IMR-90 (cell line): ENCODE data around the gene PRSS58. TPM values are rescaled to one million over a fixed set of nuclear protein-coding genes. Genes with fewer than 3 reads are reported as not detected.

ENCODE experiments used
- ATAC-seq: fragments of 200-7000 bp; cut with Tn5 transposase; 2 replicates; pipeline ENCODE4 v1.9.1; 2020; ENCODE audit warnings: low read depth, mild to moderate bottlenecking, moderate library complexity
- BruUV-seq: library from RNA; stranded (reverse); fragments of 400-500 nt; replicated peaks from 2 replicates; lab custom pipeline; 2021; lab: Mats Ljungman, UMichigan
- CTCF ChIA-PET: fragments of 300-600 bp; formaldehyde crosslinking; extraction: SDS; loops from one replicate; lab custom pipeline; 2021; ENCODE audit warnings: antibody characterized with exemption; lab: Yijun Ruan, JAX
- POLR2A ChIA-PET: fragments of 300-600 bp; sonication (Branson Sonifier 250); formaldehyde crosslinking; loops from one replicate; lab custom pipeline; 2022; ENCODE audit warnings: antibody characterized with exemption; ENCODE audit not compliant: unreplicated experiment; lab: Charles Lee
- DNase-seq: peaks from one replicate; pipeline ENCODE4 v3.0.0; 2013
- H2AFZ ChIP-seq: replicated peaks from 2 replicates; pipeline ENCODE3; 2013; ENCODE audit warnings: low read length, mild to moderate bottlenecking; ENCODE audit not compliant: poor library complexity
- H2AK5ac ChIP-seq: 2 replicates; pipeline ENCODE4 v1.6.1; 2013; ENCODE audit warnings: low read depth, low read length, inconsistent platforms
- H2AK9ac ChIP-seq: replicated peaks from 2 replicates; pipeline ENCODE3; 2013; ENCODE audit warnings: mild to moderate bottlenecking, low read depth, low read length, moderate library complexity; ENCODE audit not compliant: poor library complexity
- H2BK120ac ChIP-seq: 2 replicates; pipeline ENCODE4 v1.6.1; 2013; ENCODE audit warnings: low read depth, low read length, inconsistent platforms
- H2BK15ac ChIP-seq: 3 replicates; pipeline ENCODE4 v1.6.1; 2013; ENCODE audit warnings: low read depth, low read length, inconsistent platforms
- H2BK20ac ChIP-seq: 2 replicates; pipeline ENCODE4 v1.6.1; 2013; ENCODE audit warnings: low read depth, mild to moderate bottlenecking, inconsistent platforms, low read length, moderate library complexity
- H2BK5ac ChIP-seq: 2 replicates; pipeline ENCODE4 v1.6.1; 2013; ENCODE audit warnings: mild to moderate bottlenecking, low read depth, low read length, inconsistent platforms; ENCODE audit not compliant: poor library complexity, severe bottlenecking
- H3K14ac ChIP-seq: replicated peaks from 2 replicates; pipeline ENCODE4 v1.6.1; 2013; ENCODE audit warnings: low read depth, low read length, inconsistent platforms
- H3K18ac ChIP-seq: 2 replicates; pipeline ENCODE4 v1.6.1; 2013; ENCODE audit warnings: low read depth, low read length, control low read depth
- H3K23ac ChIP-seq: 2 replicates; pipeline ENCODE4 v1.6.1; 2013; ENCODE audit warnings: low read depth, low read length, inconsistent platforms
- H3K27ac ChIP-seq: 2 replicates; pipeline ENCODE4 v1.5.1; 2013; ENCODE audit warnings: mild to moderate bottlenecking, control low read depth, low read length; ENCODE audit not compliant: insufficient read depth
- H3K27me3 ChIP-seq: 2 replicates; pipeline ENCODE4 v1.6.1; 2013; ENCODE audit warnings: low read length; ENCODE audit not compliant: control insufficient read depth, insufficient read depth
- H3K36me3 ChIP-seq: 2 replicates; pipeline ENCODE4 v1.6.1; 2013; ENCODE audit warnings: low read length, mixed read lengths; ENCODE audit not compliant: control insufficient read depth, insufficient read depth
- H3K4ac ChIP-seq: 2 replicates; pipeline ENCODE4 v1.6.1; 2013; ENCODE audit warnings: low read depth, low read length, inconsistent platforms
- H3K4me1 ChIP-seq: 2 replicates; pipeline ENCODE4 v1.6.1; 2013; ENCODE audit warnings: low read length, mixed read lengths; ENCODE audit not compliant: control insufficient read depth, insufficient read depth
- H3K4me2 ChIP-seq: 2 replicates; pipeline ENCODE4 v1.6.1; 2013; ENCODE audit warnings: low read depth, mild to moderate bottlenecking, control low read depth, low read length, moderate library complexity
- H3K4me3 ChIP-seq: 2 replicates; pipeline ENCODE4 v1.5.1; 2013; ENCODE audit warnings: low read depth, mild to moderate bottlenecking, control low read depth, low read length, moderate library complexity; ENCODE audit not compliant: insufficient read depth
- H3K56ac ChIP-seq: 2 replicates; pipeline ENCODE4 v1.6.1; 2013; ENCODE audit warnings: low read length, inconsistent platforms; ENCODE audit not compliant: insufficient read depth; ENCODE audit errors: extremely low read depth
- H3K79me1 ChIP-seq, 2 experiments: 2 replicates each; pipeline ENCODE4 v1.6.1; 2013; ENCODE audit warnings: low read length in 2 of 2, inconsistent platforms in 1 of 2, low read depth in 1 of 2
- H3K9ac ChIP-seq: 2 replicates; pipeline ENCODE4 v1.6.1; 2013; ENCODE audit warnings: low read depth, low read length, control low read depth
- H3K9me1 ChIP-seq: 2 replicates; pipeline ENCODE4 v1.6.1; 2013; ENCODE audit warnings: low read length, inconsistent platforms; ENCODE audit not compliant: insufficient read depth
- H3K9me3 ChIP-seq: 2 replicates; pipeline ENCODE4 v1.6.1; 2013; ENCODE audit warnings: low read length; ENCODE audit not compliant: control insufficient read depth, insufficient read depth
- H4K20me1 ChIP-seq: 2 replicates; pipeline ENCODE4 v1.6.1; 2013; ENCODE audit warnings: low read length, inconsistent platforms; ENCODE audit not compliant: insufficient read depth
- H4K5ac ChIP-seq: 2 replicates; pipeline ENCODE4 v1.6.1; 2013; ENCODE audit warnings: mild to moderate bottlenecking, low read depth, low read length, control low read depth
- H4K8ac ChIP-seq, 2 experiments: 2 replicates each; pipeline ENCODE4 v1.6.1; 2013; ENCODE audit warnings: low read depth in 2 of 2, low read length in 2 of 2, control low read depth in 1 of 2, inconsistent platforms in 1 of 2
- H4K91ac ChIP-seq: 2 replicates; pipeline ENCODE4 v1.6.1; 2013; ENCODE audit warnings: low read depth, low read length, inconsistent platforms; ENCODE audit not compliant: insufficient read depth
- BHLHE40 ChIP-seq: fragments of 150-350 bp; IDR thresholded peaks from 2 replicates; pipeline ENCODE4 v1.6.1; 2016; ENCODE audit warnings: mild to moderate bottlenecking, low read depth, low read length
- CHD1 ChIP-seq: IDR thresholded peaks from 2 replicates; pipeline ENCODE4 v1.6.1; 2012; ENCODE audit warnings: low read depth, low read length, improper control_type of control experiment
- MAZ ChIP-seq: IDR thresholded peaks from 2 replicates; pipeline ENCODE4 v1.6.1; 2012; ENCODE audit warnings: low read depth, mild to moderate bottlenecking, low read length, improper control_type of control experiment, moderate library complexity, borderline replicate concordance
- WGBS, 2 experiments: methylation state at CpG; one replicate each; pipeline versions ENCODE4 v1.1.5 to v1.1.7; 2013; ENCODE audit warnings: missing lambda C conversion rate in 2 of 2; ENCODE audit not compliant: insufficient read length in 1 of 2; ENCODE audit errors: extremely low coverage in 2 of 2; 5-methylcytosine and 5-hydroxymethylcytosine counted together
- dilution Hi-C: fragments of 300-500 bp; cut with HindIII; formaldehyde crosslinking; loops from one replicate; pipeline ENCODE4 v1.14.3; 2018; ENCODE audit warnings: low sequenced_read_pairs; ENCODE audit not compliant: unreplicated experiment
- in situ Hi-C: fragments of 300-500 bp; cut with MboI; formaldehyde crosslinking; loops from 3 replicates; pipeline ENCODE4 v1.14.3; 2019; ENCODE audit warnings: low sequenced_read_pairs, inconsistent platforms, mixed read lengths
- intact Hi-C: fragments of 100-400 bp; cut with micrococcal nuclease; formaldehyde crosslinking; loops from 2 replicates; pipeline ENCODE4 v1.10.0; 2022
- polyA plus RNA-seq, 3 experiments: library from polyadenylated mRNA; depleted of rRNA; stranded (reverse); fragments of >200 nt; gene quantifications; 2 replicates each; pipeline ENCODE4 v1.2.3, GENCODE V29; 2012; ENCODE audit warnings: low replicate concordance in 1 of 3
- total RNA-seq: library from RNA; depleted of rRNA; stranded (reverse); fragments of >200 nt; gene quantifications from 2 replicates; pipeline ENCODE4 v1.2.3, GENCODE V29; 2012

PRSS58 gene
- total and polyA plus RNA-seq, 2 of the 4 experiments (the other 2 are of a cell fraction): not detected

GRCh38 chr7:142301299-142301698, 43.4 kb upstream of the PRSS58 start:
- H3K9me3 ChIP-seq: peaks cover 2% of the 10 kb centered on the region; the same call in 1 of the 2 replicates
- no peak overlapping the region for H4K5ac ChIP-seq
- H3K9ac ChIP-seq: no peak overlapping the region
- intact Hi-C loops (no loop called here), in situ Hi-C loops (no loop called here), dilution Hi-C loops (no loop called here)
- no peak overlapping the region for H2AK5ac ChIP-seq
- no peak overlapping the region for H3K23ac ChIP-seq
- WGBS, 2 experiments: no CpG with 5 or more reads among the region's 3 CpGs
- H3K4me2 ChIP-seq: no peak overlapping the region
- H3K27ac ChIP-seq: no peak overlapping the region
- no peak overlapping the region for H3K4me3 ChIP-seq
- no peak overlapping the region for H2AK9ac ChIP-seq
- POLR2A ChIA-PET: no interaction called here
- no peaks in the 10 kb centered on the region for H3K9me1 ChIP-seq
- no peak overlapping the region for H3K56ac ChIP-seq
- H4K20me1 ChIP-seq: no peaks in the 10 kb centered on the region
- no TSS peak for BruUV-seq
- no peak for ATAC-seq
- H2BK120ac ChIP-seq: no peak overlapping the region
- H3K36me3 ChIP-seq: no peaks in the 10 kb centered on the region
- H3K14ac ChIP-seq: no peak overlapping the region
- no peak overlapping the region for H4K91ac ChIP-seq
- no peak overlapping the region for H2BK5ac ChIP-seq
- no peak overlapping the region for H2BK20ac ChIP-seq
- no peak for DNase-seq
- no peak overlapping the region for H3K4ac ChIP-seq
- no peak overlapping the region for H3K18ac ChIP-seq
- no peak overlapping the region for H4K8ac ChIP-seq
- TF ChIP-seq MAZ: no peak
- no peak for TF ChIP-seq BHLHE40
- TF ChIP-seq CHD1: no peak
- no peaks in the 10 kb centered on the region for H3K4me1 ChIP-seq
- no peaks in the 10 kb centered on the region for H3K79me1 ChIP-seq
- H3K27me3 ChIP-seq: no peaks in the 10 kb centered on the region
- CTCF ChIA-PET: interaction anchor here (0.6 kb wide), 1 partner anchor 17 kb away, joined by 3 read pairs; no protein-coding TSS in a partner anchor
- H2BK15ac ChIP-seq: no peak overlapping the region
- H2AFZ ChIP-seq: no peak overlapping the region
